ENCODE measurements around the gene IMMP2L. TPM values are rescaled to one million over a fixed set of nuclear protein-coding genes. Genes with fewer than 3 reads are reported as not detected.

IMMP2L gene
- polyA plus RNA-seq (2011; rRNA removed), result 18.8 and 23.8 TPM in 2 replicates
- polyA plus RNA-seq (2012; cell fraction: cytosol; rRNA removed), result 6.8 and 13.5 TPM in 2 replicates
- 2.5 and 4.4 TPM in 2 replicates for polyA plus RNA-seq (2012; cell fraction: nucleus; rRNA removed)
- 10.6 to 16.8 TPM (median 16.1 TPM) in 3 replicates for polyA plus RNA-seq (2017; fragmentation: RNase III; extraction: RNeasy Plus Mini Kit Qiagen cat#74134 plus additional on column Dnase treatment)
- polyA minus RNA-seq (2011; rRNA and poly(A)+ RNA removed), result 15.4 and 25.0 TPM in 2 replicates

GRCh38 chr7:111561904-111562732, at the start of gene IMMP2L:
IMMP2L (minus strand) TSS chr7:111562492.
- 1% methylated on average over 17 of the region's 84 CpGs for WGBS (ENCODE audit: missing lambda C conversion rate)
- peak; percentile 69 to 85 for DNase-seq (ENCODE audit: low read depth in 1 of 2, low spot score in 1 of 2)
- H3K27ac ChIP-seq, result peak within 1 kb of the TSS; percentile 88 to 99
- no peak for FAIRE-seq
- H3K4me1 ChIP-seq, result peaks cover 26% of the 10 kb centered on the region
- ChIA-PET CTCF (interaction anchor here (0.6 to 2.6 kb wide), 7 partner anchors 42 to 894 kb away, joined by 3 to 9 read pairs (median 3); no protein-coding TSS in a partner anchor), POLR2A (interaction anchor here (0.6 to 2.0 kb wide), 5 partner anchors 13 to 169 kb away, joined by 3 to 14 read pairs (median 3); no protein-coding TSS in a partner anchor)
- peak within 1 kb of the TSS; percentile 78 for H3K4me2 ChIP-seq
- H3K4me3 ChIP-seq, result peak within 1 kb of the TSS; percentile 65
- peak; percentile 90 to 94 for ATAC-seq
- H3K9me3 ChIP-seq, result no peaks in the 10 kb centered on the region
- TF ChIP-seq REST (IDR thresholded peaks at IDR 0.05) (0 out of 2 replicates have a peak, but pooled peaks have one; percentile 9), HMGXB4 (CRISPR knock-in tag; IDR thresholded peaks at IDR 0.05; ENCODE audit: borderline replicate concordance) (peak; percentile 83), E2F6 (IDR thresholded peaks at IDR 0.05; ENCODE audit: borderline replicate concordance, low read depth) (peak; percentile 79; the same call in 1 of the 2 replicates), TP53 (CRISPR knock-in tag; IDR thresholded peaks at IDR 0.05) (peak; percentile 56; the same call in 1 of the 2 replicates), HES2 (IDR thresholded peaks at IDR 0.05) (no peak), ZNF302 (CRISPR knock-in tag; IDR thresholded peaks at IDR 0.05) (no peak), TFCP2L1 (CRISPR knock-in tag; IDR thresholded peaks at IDR 0.05) (peak; percentile 77; the same call in 1 of the 2 replicates), RAD21 (conservative IDR thresholded peaks at IDR 0.05 in 1 of 2, IDR thresholded peaks at IDR 0.05 in 1 of 2) (peak; percentile 65 to 75), FOXS1 (CRISPR knock-in tag; IDR thresholded peaks at IDR 0.05) (peak; percentile 28; the same call in 1 of the 2 replicates), BCL3 (IDR thresholded peaks at IDR 0.05) (peak; percentile 95; the same call in 2 of the 3 replicates), MAX (IDR thresholded peaks at IDR 0.05) (peak; percentile 92), CTCF (IDR thresholded peaks at IDR 0.05) (peak; percentile 66), POLR2AphosphoS2 (conservative IDR thresholded peaks at IDR 0.05; ENCODE audit: low read length) (no peak), POLR2A (IDR thresholded peaks at IDR 0.05; ENCODE audit: low read length) (peak; percentile 43), MYC (IDR thresholded peaks at IDR 0.05; ENCODE audit: borderline replicate concordance, low read length) (peak; percentile 61), ZFP36 (IDR thresholded peaks at IDR 0.05; ENCODE audit: borderline replicate concordance, partially characterized antibody) (no peak), CHD4 (IDR thresholded peaks at IDR 0.05; ENCODE audit: borderline replicate concordance) (no peak), SREBF2 (IDR thresholded peaks at IDR 0.05) (no peak), HOXB13 (CRISPR knock-in tag; IDR thresholded peaks at IDR 0.05; ENCODE audit: low read depth) (peak; percentile 59; the same call in 1 of the 2 replicates), GATA3 (IDR thresholded peaks at IDR 0.05; ENCODE audit: borderline replicate concordance) (no peak; the same call in 1 of the 2 replicates), FOSL2 (IDR thresholded peaks at IDR 0.05) (no peak), FOSL2 (CRISPR knock-in tag; IDR thresholded peaks at IDR 0.05) (0 out of 2 replicates have a peak, but pooled peaks have one; percentile 14), PHF8 (IDR thresholded peaks at IDR 0.05; ENCODE audit: borderline replicate concordance, low read depth) (peak; percentile 50; the same call in 1 of the 2 replicates), PBX3 (IDR thresholded peaks at IDR 0.05) (no peak)

Measured in A549 (cell line).